ENCODE data around the gene GPR37. TPM values are rescaled to one million over a fixed set of nuclear protein-coding genes. Genes with fewer than 3 reads are reported as not detected.
A peak's percentile ranks its signal among the peaks of the same experiment; 100 is the strongest.

GPR37 gene
- total RNA-seq, 1 experiment from 2014 or later = 10.5 TPM

DNA sequence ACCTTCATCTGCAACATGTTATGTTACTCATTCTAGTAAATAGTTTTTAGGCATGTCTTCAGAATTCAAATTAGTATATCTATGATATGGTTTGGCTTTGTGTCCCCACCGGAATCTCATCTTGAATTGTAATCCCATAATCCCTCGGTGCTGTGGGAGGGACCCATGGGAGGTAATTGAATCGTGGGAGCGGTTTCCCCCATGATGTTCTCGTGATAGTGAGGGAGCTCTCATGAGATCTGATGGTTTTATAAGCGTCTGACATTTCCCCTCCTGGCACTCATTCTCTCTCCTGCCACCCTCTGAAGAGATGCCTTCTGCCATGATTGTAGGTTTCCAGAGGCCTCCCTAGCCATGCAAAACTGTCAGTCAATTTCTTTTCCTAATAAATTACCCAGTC is 20.4 kb upstream of the GPR37 start:
- Histone ChIP-seq H3K36me3 (ENCODE audit: low read depth, low read length) (no peaks in the 10 kb centered on the region), H3K9me3 (ENCODE audit: low read length) (no peaks in the 10 kb centered on the region), H3K4me1 (ENCODE audit: insufficient read depth, low read length) (peaks cover 7% of the 10 kb centered on the region; the same call in 1 of the 2 replicates), H4K20me1 (ENCODE audit: low read length) (no peaks in the 10 kb centered on the region), H3K27ac (ENCODE audit: low read length) (no peak overlapping the region), H3F3A (ENCODE audit: low read length, unreplicated experiment) (no peaks in the 10 kb centered on the region), H3K9ac (ENCODE audit: low read length) (no peak overlapping the region), H3K79me2 (ENCODE audit: low read length) (no peaks in the 10 kb centered on the region), H3K27me3 (ENCODE audit: low read length) (no peaks in the 10 kb centered on the region), H2AFZ (ENCODE audit: low read length) (no peak overlapping the region), H3K4me2 (ENCODE audit: low read length) (no peak overlapping the region), H3K9me2 (replicated peaks; ENCODE audit: low read length) (no peaks in the 10 kb centered on the region), H3K4me3 (ENCODE audit: low read length) (no peak overlapping the region)
- TF ChIP-seq, protein P1, sequence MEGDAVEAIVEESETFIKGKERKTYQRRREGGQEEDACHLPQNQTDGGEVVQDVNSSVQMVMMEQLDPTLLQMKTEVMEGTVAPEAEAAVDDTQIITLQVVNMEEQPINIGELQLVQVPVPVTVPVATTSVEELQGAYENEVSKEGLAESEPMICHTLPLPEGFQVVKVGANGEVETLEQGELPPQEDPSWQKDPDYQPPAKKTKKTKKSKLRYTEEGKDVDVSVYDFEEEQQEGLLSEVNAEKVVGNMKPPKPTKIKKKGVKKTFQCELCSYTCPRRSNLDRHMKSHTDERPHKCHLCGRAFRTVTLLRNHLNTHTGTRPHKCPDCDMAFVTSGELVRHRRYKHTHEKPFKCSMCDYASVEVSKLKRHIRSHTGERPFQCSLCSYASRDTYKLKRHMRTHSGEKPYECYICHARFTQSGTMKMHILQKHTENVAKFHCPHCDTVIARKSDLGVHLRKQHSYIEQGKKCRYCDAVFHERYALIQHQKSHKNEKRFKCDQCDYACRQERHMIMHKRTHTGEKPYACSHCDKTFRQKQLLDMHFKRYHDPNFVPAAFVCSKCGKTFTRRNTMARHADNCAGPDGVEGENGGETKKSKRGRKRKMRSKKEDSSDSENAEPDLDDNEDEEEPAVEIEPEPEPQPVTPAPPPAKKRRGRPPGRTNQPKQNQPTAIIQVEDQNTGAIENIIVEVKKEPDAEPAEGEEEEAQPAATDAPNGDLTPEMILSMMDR (conservative IDR thresholded peaks at IDR 0.05; ENCODE audit: low read depth, low read length) = no peak
- TF ChIP-seq EZH2 (IDR thresholded peaks at IDR 0.05; ENCODE audit: low read length, unreplicated experiment) (no peak), EZH2phosphoT487 (IDR thresholded peaks at IDR 0.05; ENCODE audit: borderline replicate concordance, low read length) (no peak)
- ATAC-seq = no peak
- CTCF ChIA-PET = no interaction called here
- no TSS peak for BruUV-seq (replicated peaks)
- intact Hi-C loops (cut with micrococcal nuclease) = loop anchor here (1.0 to 5.0 kb wide), 4 partner anchors 56 to 631 kb away; no protein-coding TSS in a partner anchor
- POLR2A ChIA-PET (ENCODE audit: unreplicated experiment) = no interaction called here
- no peak for DNase-seq

DNA sequence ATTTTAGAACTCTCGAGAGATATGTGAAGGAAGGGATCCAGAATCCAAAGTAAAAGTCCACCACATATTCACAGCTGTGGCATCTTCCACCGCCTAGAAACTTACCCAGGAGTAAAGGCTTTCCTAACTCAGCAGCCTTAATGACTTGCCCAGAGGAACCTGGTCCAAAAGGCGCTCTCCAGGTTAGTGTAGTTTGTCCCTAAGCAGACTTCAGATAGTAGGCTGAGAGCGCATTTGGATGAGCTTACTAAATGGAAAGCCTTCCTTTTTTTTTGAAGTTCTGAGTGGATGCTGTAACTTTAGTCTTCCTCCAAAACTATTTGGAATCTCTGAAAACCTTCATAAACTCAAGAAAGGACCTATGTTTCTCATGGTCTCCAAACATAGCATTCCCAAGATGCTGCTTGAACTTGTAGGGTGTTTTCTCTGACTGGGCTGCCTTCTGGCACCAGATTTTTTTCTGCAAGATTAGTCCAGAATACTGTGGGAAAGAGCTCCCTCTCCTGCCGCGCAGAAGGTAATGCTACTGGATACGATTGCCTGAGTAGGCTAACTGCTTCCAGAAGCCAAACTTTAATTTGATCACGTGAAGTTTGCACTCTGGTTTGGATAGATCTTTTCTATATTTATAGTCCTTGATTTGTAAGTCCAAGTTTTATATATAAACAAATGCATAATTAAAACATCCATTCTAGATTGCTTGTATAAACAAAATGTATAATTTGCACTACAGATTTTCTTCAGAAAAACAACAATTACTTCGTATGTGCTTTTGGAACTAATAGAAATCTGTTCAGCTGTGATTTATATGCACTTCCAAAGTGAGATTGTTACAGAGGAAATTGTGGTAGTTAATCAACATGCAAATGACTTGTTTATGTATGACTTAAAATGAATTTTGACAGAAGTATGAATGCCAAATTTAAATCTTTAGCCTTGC is 19.6 kb upstream of the GPR37 start:
- Histone ChIP-seq H3K9ac (ENCODE audit: low read length) (no peak overlapping the region), H3K9me2 (replicated peaks; ENCODE audit: low read length) (no peaks in the 10 kb centered on the region), H4K20me1 (ENCODE audit: low read length) (no peaks in the 10 kb centered on the region), H3K4me3 (ENCODE audit: low read length) (no peak overlapping the region), H3K4me1 (ENCODE audit: insufficient read depth, low read length) (peaks cover 8% of the 10 kb centered on the region; the same call in 1 of the 2 replicates), H3K4me2 (ENCODE audit: low read length) (no peak overlapping the region), H3K27me3 (ENCODE audit: low read length) (no peaks in the 10 kb centered on the region), H3K9me3 (ENCODE audit: low read length) (peaks cover 1% of the 10 kb centered on the region; the same call in 1 of the 2 replicates), H2AFZ (ENCODE audit: low read length) (no peak overlapping the region; the same call in 1 of the 2 replicates), H3K27ac (ENCODE audit: low read length) (no peak overlapping the region), H3K79me2 (ENCODE audit: low read length) (no peaks in the 10 kb centered on the region), H3K36me3 (ENCODE audit: low read depth, low read length) (no peaks in the 10 kb centered on the region), H3F3A (ENCODE audit: low read length, unreplicated experiment) (no peaks in the 10 kb centered on the region)
- ATAC-seq (peak; percentile 38), DNase-seq (peak; percentile 66)
- no peak for TF ChIP-seq EZH2 (IDR thresholded peaks at IDR 0.05; ENCODE audit: low read length, unreplicated experiment)
- TF ChIP-seq EZH2phosphoT487 (IDR thresholded peaks at IDR 0.05; ENCODE audit: borderline replicate concordance, low read length) = no peak
- TF ChIP-seq, protein P1 (conservative IDR thresholded peaks at IDR 0.05; ENCODE audit: low read depth, low read length) = peak; percentile 92
- ChIA-PET CTCF (interaction anchor here (0.5 to 1.0 kb wide), 5 partner anchors 8 to 631 kb away, joined by 3 to 5 read pairs (median 3); partner anchors contain the start of gene GPR37), POLR2A (ENCODE audit: unreplicated experiment) (no interaction called here)
- intact Hi-C loops (cut with micrococcal nuclease) = loop anchor here (1.0 to 5.0 kb wide), 5 partner anchors 57 to 630 kb away; no protein-coding TSS in a partner anchor
- no TSS peak for BruUV-seq (replicated peaks)
